Panc1 (cell line): ENCODE results near the gene PMFBP1. TPM values are rescaled to one million over a fixed set of nuclear protein-coding genes. Genes with fewer than 3 reads are reported as not detected.

Experiments used
- ATAC-seq: fragments of 200-7000 bp; cut with Tn5 transposase; 2 replicates; pipeline ENCODE4 v1.9.1; 2020; ENCODE audit warnings: mild to moderate bottlenecking, moderate library complexity
- BruUV-seq: library from RNA; stranded (reverse); fragments of 400-500 nt; replicated peaks from 2 replicates; lab custom pipeline; 2021; lab: Mats Ljungman, UMichigan
- CTCF ChIA-PET: fragments of 300-600 bp; sonication (Branson Sonifier 250); formaldehyde crosslinking; loops from one replicate; lab custom pipeline; 2022; ENCODE audit warnings: antibody characterized with exemption; lab: Charles Lee
- POLR2A ChIA-PET: fragments of 300-600 bp; sonication (Branson Sonifier 250); formaldehyde crosslinking; loops from one replicate; lab custom pipeline; 2022; ENCODE audit warnings: antibody characterized with exemption; lab: Charles Lee
- DNase-seq: peaks from one replicate; pipeline ENCODE4 v3.0.0-alpha.2; 2010; ENCODE audit warnings: low read depth, low spot score
- H3K27ac ChIP-seq: 2 replicates; pipeline ENCODE4 v1.5.1; 2011; ENCODE audit warnings: mild to moderate bottlenecking, low read length, inconsistent platforms
- H3K27me3 ChIP-seq: fragments of 200-500 bp; sonication (Bioruptor generic); 2 replicates; pipeline ENCODE4 v1.6.0; 2014; ENCODE audit warnings: low read length, inconsistent platforms; ENCODE audit not compliant: control insufficient read depth, insufficient read depth
- H3K36me3 ChIP-seq: fragments of 200-500 bp; sonication (Bioruptor generic); 2 replicates; pipeline ENCODE4 v1.5.1; 2014; ENCODE audit warnings: inconsistent platforms, mild to moderate bottlenecking, low read length, moderate library complexity; ENCODE audit not compliant: control insufficient read depth, insufficient read depth
- H3K4me1 ChIP-seq: 2 replicates; pipeline ENCODE4 v1.5.1; 2011; ENCODE audit warnings: inconsistent platforms, mild to moderate bottlenecking, low read length, moderate library complexity; ENCODE audit not compliant: control insufficient read depth, insufficient read depth
- H3K4me3 ChIP-seq, 2 experiments: 2 replicates each; pipeline ENCODE4 v1.5.1; 2011 to 2012; ENCODE audit warnings: low read depth in 2 of 2, low read length in 2 of 2, mild to moderate bottlenecking in 2 of 2, inconsistent platforms in 1 of 2, moderate library complexity in 1 of 2
- H3K9me3 ChIP-seq: fragments of 200-500 bp; sonication (Bioruptor generic); 2 replicates; pipeline ENCODE4 v1.5.1; 2014; ENCODE audit warnings: low read depth, mild to moderate bottlenecking, inconsistent platforms, low read length, moderate library complexity; ENCODE audit not compliant: control insufficient read depth, insufficient read depth
- POLR2AphosphoS5 ChIP-seq: IDR thresholded peaks from 2 replicates; pipeline ENCODE4 v1.6.1; 2012; ENCODE audit warnings: mild to moderate bottlenecking, low read depth, low read length, moderate library complexity
- REST ChIP-seq, 2 experiments: IDR thresholded peaks; 2 replicates each; pipeline ENCODE4 v1.6.1; 2011 to 2012; ENCODE audit warnings: low read depth in 2 of 2, control low read depth in 1 of 2, low read length in 1 of 2, mild to moderate bottlenecking in 1 of 2, moderate library complexity in 1 of 2; ENCODE audit not compliant: insufficient read depth in 1 of 2
- SIN3A ChIP-seq: IDR thresholded peaks from 2 replicates; pipeline ENCODE4 v1.6.1; 2012; ENCODE audit warnings: low read depth, mild to moderate bottlenecking, low read length, moderate library complexity, borderline replicate concordance; ENCODE audit not compliant: insufficient read depth
- TCF7L2 ChIP-seq: IDR thresholded peaks from 2 replicates; pipeline ENCODE4 v1.6.1; 2011; ENCODE audit warnings: mild to moderate bottlenecking, low read depth, low read length, inconsistent platforms
- in situ Hi-C: cut with HindIII; loops from 2 replicates; pipeline ENCODE4 v1.10.0; 2016; ENCODE audit warnings: low sequenced_read_pairs, low pct_unique_long_range_greater_than_20kb
- intact Hi-C: fragments of 100-400 bp; cut with micrococcal nuclease; formaldehyde crosslinking; loops from one replicate; pipeline ENCODE4 v1.10.0; 2022; ENCODE audit not compliant: unreplicated experiment
- total RNA-seq: library from RNA; stranded (reverse); gene quantifications from one replicate; pipeline ENCODE4 v1.2.1, GENCODE V29; 2021; ENCODE audit not compliant: unreplicated experiment
- TF ChIP-seq, protein P1 (sequence below): fragments of 450-650 bp; IDR thresholded peaks from 2 replicates; pipeline ENCODE4 v1.5.1; 2017; ENCODE audit warnings: mild to moderate bottlenecking

PMFBP1 gene
- total RNA-seq, 1 experiment from 2014 or later: 0.10 TPM

DNA sequence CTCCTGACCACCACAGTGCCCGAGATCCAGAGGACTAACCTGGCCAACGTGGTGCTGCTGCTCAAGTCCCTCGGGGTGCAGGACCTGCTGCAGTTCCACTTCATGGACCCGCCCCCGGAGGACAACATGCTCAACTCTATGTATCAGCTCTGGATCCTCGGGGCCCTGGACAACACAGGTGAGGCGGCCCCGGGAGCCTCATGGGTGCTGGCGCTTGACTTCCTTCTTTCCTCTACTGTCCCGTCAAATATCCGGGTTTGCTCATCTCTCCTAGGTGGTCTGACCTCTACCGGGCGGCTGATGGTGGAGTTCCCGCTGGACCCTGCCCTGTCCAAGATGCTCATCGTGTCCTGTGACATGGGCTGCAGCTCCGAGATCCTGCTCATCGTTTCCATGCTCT is 64.6 kb downstream of the PMFBP1 start:
- ChIA-PET POLR2A (no interaction called here), CTCF (no interaction called here)
- H3K4me1 ChIP-seq: no peaks in the 10 kb centered on the region
- H3K9me3 ChIP-seq: no peaks in the 10 kb centered on the region
- in situ Hi-C loops: no loop called here
- DNase-seq: no peak
- no peak overlapping the region for H3K4me3 ChIP-seq
- TF ChIP-seq REST (IDR thresholded peaks at IDR 0.05; ENCODE audit: insufficient read depth in 1 of 2, low read depth in 2 of 2, low read length in 1 of 2): no peak
- no peak for TF ChIP-seq SIN3A
- no peak for TF ChIP-seq TCF7L2
- TF ChIP-seq, protein P1, sequence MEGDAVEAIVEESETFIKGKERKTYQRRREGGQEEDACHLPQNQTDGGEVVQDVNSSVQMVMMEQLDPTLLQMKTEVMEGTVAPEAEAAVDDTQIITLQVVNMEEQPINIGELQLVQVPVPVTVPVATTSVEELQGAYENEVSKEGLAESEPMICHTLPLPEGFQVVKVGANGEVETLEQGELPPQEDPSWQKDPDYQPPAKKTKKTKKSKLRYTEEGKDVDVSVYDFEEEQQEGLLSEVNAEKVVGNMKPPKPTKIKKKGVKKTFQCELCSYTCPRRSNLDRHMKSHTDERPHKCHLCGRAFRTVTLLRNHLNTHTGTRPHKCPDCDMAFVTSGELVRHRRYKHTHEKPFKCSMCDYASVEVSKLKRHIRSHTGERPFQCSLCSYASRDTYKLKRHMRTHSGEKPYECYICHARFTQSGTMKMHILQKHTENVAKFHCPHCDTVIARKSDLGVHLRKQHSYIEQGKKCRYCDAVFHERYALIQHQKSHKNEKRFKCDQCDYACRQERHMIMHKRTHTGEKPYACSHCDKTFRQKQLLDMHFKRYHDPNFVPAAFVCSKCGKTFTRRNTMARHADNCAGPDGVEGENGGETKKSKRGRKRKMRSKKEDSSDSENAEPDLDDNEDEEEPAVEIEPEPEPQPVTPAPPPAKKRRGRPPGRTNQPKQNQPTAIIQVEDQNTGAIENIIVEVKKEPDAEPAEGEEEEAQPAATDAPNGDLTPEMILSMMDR: no peak
- no TSS peak for BruUV-seq
- no peaks in the 10 kb centered on the region for H3K27me3 ChIP-seq
- no peak for ATAC-seq
- no peak overlapping the region for H3K27ac ChIP-seq
- H3K36me3 ChIP-seq: peaks cover 4% of the 10 kb centered on the region
- intact Hi-C loops: no loop called here

DNA sequence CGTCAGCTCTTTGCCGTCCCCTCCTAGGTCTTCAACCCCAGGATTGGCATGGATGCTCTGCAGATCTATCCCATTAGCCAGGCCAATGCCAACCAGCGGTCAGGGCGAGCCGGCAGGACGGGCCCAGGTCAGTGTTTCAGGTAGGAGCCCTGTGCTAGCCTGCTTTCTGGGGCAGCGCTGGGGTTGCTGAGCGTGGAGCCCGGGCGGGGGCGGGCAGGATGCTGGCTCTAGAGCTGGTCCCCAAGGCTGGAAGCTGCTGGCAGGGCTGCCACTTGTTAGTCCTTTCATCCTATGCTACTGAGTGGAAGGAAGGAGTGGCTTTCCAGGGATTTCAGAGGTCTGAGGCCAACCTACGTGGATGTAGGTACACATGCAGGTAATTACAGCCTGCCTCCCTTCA is 66.0 kb downstream of the PMFBP1 start:
- ChIA-PET POLR2A (no interaction called here), CTCF (interaction anchor here (0.6 kb wide), 1 partner anchor 24 kb away, joined by 10 read pairs; no protein-coding TSS in a partner anchor)
- Histone ChIP-seq H3K9me3 (no peaks in the 10 kb centered on the region), H3K36me3 (peaks cover 7% of the 10 kb centered on the region), H3K4me1 (no peaks in the 10 kb centered on the region), H3K27me3 (no peaks in the 10 kb centered on the region), H3K27ac (no peak overlapping the region), H3K4me3 (no peak overlapping the region)
- in situ Hi-C loops: no loop called here
- BruUV-seq: no TSS peak
- intact Hi-C loops: no loop called here
- TF ChIP-seq, protein P1: no peak
- TF ChIP-seq TCF7L2 (no peak), REST (IDR thresholded peaks at IDR 0.05; ENCODE audit: insufficient read depth in 1 of 2, low read depth in 2 of 2, low read length in 1 of 2) (no peak), POLR2AphosphoS5 (no peak), SIN3A (no peak)
- DNase-seq (no peak), ATAC-seq (no peak)
